Astrocyte of the cerebellum (primary cell): ENCODE data around the gene VASN.

Experiments used
- DNase-seq: peaks from one replicate; pipeline ENCODE4 v3.0.0-alpha.2; 2011; ENCODE audit warnings: low read depth
- H3K4me3 ChIP-seq: 2 replicates; pipeline ENCODE4 v1.5.1; 2011; ENCODE audit warnings: mild to moderate bottlenecking, low read depth, low read length, moderate library complexity
- CTCF ChIP-seq: IDR thresholded peaks from 2 replicates; pipeline ENCODE4 v1.5.1; 2012; ENCODE audit warnings: low read length, low read depth, moderate library complexity, mild to moderate bottlenecking; ENCODE audit errors: missing control alignments
- in situ Hi-C: cut with HindIII; loops from 2 replicates; pipeline ENCODE4 v1.10.0; 2017; ENCODE audit warnings: low sequenced_read_pairs

VASN gene

GRCh38 chr16:4338125-4338582, 33.5 kb upstream of the VASN start:
- in situ Hi-C loops, result no loop called here
- DNase-seq, result no peak
- TF ChIP-seq CTCF, result no peak
- no peak overlapping the region for H3K4me3 ChIP-seq

GRCh38 chr16:4338712-4339299, 32.8 kb upstream of the VASN start:
- TF ChIP-seq CTCF, result no peak
- no peak overlapping the region for H3K4me3 ChIP-seq
- no peak for DNase-seq
- in situ Hi-C loops, result no loop called here

- H3K4me3 ChIP-seq, result no peak overlapping the region
- TF ChIP-seq CTCF, result no peak
- no peak for DNase-seq
- in situ Hi-C loops, result no loop called here
Observed at GRCh38 chr16:4339455-4339854, 32.2 kb upstream of the VASN start.

- no peak overlapping the region for H3K4me3 ChIP-seq
- TF ChIP-seq CTCF, result no peak
- in situ Hi-C loops, result no loop called here
- DNase-seq, result no peak
Observed at GRCh38 chr16:4339909-4340308, 31.7 kb upstream of the VASN start.

GRCh38 chr16:4340443-4340842, 31.2 kb upstream of the VASN start:
- TF ChIP-seq CTCF, result no peak
- no peak for DNase-seq
- no peak overlapping the region for H3K4me3 ChIP-seq
- in situ Hi-C loops, result no loop called here

GRCh38 chr16:4341250-4341649, 30.4 kb upstream of the VASN start:
- no peak for DNase-seq
- in situ Hi-C loops, result no loop called here
- no peak overlapping the region for H3K4me3 ChIP-seq
- TF ChIP-seq CTCF, result no peak
